PC-3 (cell line): ENCODE measurements around the gene PDS5B.

Source experiments
- CTCF ChIP-seq: fragments of 300-600 bp; sonication (generic); conservative IDR thresholded peaks from 2 replicates; pipeline ENCODE4 v1.5.1; 2017; ENCODE audit warnings: antibody characterized with exemption, low read depth, mild to moderate bottlenecking, low read length
- EZH2 ChIP-seq: fragments of 300-600 bp; sonication (generic); IDR thresholded peaks from one replicate; pipeline ENCODE4 v1.6.1; 2017; ENCODE audit warnings: antibody characterized with exemption, mild to moderate bottlenecking, low read length; ENCODE audit not compliant: unreplicated experiment

DNA sequence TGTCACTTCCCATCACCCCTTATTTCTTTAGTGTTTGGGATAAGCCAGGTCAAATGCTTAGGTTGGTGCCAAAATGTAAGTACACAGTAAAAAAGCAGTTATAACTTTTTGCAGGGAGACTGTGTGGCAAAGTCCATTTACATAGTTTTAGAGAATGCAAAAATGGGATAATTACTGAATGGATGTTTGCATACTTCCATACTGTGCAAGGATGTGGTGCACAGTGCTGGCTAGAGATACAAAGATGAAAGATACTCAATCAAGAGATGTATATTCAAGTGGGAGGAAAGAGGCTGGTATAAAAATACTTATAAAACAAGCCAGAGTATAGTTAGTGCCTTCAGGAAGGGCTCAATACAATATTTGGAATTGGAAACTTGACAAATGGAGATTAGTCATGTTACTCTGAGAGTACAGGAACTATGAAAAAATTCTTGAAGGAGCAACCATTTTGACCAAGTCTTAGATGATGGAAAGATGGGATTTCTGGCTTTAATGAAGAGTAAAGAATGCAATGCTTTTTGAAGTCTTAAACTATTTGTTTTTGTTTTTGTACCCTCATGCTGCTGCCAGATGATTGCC is 8.0 kb downstream of the PDS5B start:
- TF ChIP-seq CTCF (no peak), EZH2 (no peak)
